HG02642 (cell line): ENCODE results near the gene CCT5.

Experiments
- ATAC-seq: cut with Tn5 transposase; IDR thresholded peaks from one replicate; pipeline ENCODE4 v1.9.1; 2021; ENCODE audit warnings: mild to moderate bottlenecking; ENCODE audit not compliant: unreplicated experiment, poor library complexity

The CCT5 gene

DNA sequence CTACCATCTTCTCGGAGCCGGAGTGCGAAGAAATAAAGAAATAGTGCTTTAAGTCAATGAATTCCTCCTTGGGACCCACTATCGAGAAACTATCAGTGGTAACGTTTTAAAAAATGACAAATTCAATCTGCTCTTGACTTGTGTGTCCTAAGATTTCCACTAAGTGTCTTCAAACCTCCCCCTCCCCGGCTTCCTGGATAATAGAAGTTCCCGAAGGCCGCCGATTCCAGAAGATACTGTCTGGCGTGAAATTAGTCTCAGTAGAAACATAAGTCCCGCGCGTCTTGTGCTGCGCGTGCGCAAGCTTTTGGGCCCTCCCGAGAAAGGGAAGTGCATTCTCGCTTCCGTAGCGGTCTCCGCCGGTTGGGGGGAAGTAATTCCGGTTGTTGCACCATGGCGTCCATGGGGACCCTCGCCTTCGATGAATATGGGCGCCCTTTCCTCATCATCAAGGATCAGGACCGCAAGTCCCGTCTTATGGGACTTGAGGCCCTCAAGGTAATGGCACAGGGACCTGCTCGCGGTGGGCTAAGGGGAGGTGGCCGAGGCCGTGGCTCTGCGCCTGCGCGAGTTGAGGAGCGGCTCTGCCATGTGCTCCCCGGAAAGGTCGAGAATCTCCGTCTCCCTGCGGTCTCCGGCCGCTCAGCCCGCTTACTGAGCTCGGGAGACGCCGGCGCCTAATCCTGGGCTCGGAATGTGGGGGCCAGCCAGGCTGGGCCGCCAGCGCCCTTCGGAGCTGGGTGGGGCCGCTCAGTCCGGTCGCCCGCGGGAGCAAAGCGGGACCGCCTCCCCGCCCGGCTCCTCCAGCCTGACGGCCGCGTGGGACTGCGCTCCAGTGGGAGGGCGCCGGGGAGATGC is at the start of gene CCT5:
Gene CCT5, plus strand, starts transcription at position 333 of the 858 bp plus-strand sequence. Its CDS starts 61 bp downstream, at position 394.
- peak; percentile 84 for ATAC-seq

DNA sequence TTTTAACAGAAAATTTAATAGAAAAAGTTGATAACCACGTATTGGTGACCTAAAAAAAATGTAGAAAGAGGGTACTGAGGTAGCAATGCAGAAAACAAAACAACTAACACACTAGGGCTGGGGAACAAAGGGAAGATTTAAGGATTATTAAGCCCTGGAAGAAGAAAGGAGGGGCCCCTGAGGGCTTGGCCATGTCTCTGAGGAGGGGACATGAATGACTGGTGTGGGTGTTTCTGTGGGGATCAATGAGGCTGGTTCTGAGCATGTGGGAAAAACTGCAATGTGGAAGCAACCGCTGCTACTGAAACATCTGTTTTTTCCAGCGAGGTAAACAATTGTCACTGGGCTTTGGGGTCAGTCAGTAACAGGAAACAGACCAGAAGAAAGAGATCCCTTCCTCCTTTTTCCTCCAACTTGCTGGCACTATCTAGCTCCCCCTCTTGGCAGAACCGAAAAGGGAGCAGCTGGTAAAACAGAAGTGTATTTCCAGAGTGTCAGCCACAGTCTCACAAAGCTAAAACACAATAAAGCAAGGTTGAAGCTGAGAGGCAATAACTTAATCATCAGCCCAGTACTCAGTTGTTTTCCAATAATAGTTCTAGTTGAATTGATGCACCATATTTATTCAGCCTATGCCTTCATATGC is 48.7 kb upstream of the CCT5 start:
- ATAC-seq, result no peak

DNA sequence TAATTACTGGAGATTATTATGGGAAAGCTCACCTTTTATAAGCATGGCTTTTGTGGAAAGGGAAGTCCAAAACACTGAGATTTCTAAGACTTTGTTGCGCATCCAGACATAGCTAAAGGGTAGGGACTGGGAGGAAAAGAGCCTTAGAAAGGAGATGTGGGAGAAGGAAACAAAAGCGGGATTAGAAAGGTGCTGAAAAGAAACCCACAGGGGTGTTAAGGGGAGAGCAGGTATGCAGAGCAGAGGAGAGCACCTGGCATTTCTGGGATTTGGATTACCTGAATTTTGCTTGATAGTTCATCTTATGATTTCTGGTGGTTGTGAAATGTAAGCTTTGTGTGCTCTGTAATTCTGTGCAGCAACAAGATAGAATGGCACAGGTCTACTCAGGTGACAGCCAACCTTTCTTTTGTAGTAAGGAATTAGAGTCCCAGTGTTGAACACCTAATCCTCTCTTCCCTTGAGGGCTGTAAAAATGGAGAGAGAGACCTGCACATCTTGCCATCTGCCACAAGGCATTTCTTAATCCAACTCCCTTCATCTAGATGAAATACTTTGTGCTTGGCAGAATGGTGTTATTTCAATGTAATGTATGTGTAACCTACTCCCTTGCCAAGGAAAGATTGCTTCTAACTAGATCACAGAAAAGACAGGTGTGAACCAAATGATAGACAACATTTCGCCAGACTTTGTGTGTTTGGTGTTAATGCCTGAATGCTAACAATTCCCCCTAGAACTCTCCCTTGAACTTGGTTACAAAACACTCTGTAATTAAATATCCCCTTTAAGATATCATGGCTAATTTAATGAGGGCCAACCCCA is 47.8 kb upstream of the CCT5 start:
- ATAC-seq, result no peak

DNA sequence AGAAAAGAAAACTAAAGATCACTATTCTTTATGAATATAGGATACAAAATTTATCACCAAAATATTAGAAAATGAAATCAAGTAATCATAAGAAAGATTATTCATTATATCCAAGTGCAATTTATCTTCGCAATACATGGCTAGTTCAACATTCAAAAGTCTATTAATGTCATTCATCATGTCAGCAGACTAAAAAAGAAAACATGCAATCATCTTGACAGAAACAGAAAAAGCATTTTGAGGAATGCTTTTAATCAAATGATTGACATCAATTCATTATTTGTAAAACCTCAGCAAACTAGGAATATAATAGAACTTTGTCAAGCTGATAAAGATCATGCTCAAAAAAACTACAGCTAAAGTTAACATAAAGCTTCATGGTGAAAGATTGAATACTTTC is 41.1 kb upstream of the CCT5 start:
- ATAC-seq, result no peak

DNA sequence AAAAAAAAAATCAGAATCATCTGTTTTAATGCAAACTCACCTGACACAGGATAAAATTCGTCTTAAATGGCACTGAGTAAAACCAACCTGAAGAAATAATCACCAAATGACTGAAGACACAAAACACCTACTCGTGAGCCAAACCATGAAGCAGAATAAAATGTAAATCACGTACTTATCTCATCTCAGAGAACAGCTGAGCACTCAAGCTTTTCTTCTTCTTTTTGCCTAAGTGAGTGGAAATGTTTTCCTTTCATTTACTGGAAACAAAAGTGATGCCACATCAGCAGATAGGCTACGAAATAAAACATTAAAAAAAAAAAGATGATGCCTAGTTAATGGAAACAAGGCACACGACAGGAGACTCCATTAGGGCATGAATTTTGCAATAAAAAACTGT is 36.8 kb upstream of the CCT5 start:
- no peak for ATAC-seq

DNA sequence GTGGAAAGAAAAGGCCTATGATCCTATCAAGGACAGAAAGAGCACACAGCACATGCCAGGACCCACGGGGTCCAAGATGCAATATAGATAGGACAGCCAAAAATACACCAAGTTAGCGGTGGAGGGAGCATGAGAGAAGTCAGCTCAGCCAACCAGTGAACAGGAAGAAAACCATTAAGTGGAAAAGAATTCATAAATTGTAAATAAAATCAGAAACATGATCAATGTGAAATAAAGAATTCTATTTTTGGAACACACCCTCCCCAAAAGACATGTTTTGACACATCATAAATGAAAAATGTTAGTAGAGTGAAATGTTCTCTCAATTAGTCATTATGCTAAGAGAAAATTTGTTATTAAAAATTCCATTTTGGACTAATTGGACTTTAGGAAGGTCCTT is 36.0 kb upstream of the CCT5 start:
- no peak for ATAC-seq

DNA sequence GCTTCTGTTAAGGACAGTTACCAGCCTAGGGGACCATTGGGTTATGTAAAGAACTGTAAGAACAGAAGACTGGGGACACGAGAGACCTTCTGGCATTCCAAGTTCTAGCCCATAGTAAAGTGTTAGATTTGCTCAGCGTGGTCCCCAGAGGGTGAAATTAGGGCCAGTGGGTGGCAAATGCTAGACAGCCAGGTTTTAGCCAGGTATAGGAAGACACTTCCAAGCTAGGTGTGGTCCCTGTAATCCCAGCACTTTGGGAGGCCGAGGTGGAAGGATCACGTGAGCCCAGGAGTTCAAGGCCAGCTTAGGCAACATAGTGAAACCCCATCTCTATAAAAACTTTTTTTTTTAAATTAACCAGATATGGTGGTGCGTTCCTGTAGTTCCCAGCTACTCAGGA is 34.7 kb upstream of the CCT5 start:
- ATAC-seq, result no peak

DNA sequence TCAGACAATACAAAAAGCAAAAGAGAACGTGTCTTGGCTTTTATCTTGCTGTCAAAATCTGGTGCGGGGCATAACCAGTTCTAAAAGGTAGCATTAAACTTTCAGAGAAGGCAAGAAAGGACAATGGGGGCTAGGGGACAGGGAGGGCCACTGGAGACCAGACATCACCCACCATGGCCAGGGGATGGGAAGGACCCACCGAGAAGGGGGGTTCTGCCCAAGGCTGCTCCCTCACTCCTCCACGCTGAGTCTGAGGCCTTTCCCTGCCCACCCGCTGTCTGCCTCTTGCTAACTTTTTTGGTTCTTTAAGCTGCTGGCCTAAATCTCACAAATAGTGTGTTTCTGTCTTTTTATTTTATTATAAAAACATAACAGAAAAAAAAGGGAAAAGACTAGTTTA is 34.0 kb upstream of the CCT5 start:
- ATAC-seq, result no peak

DNA sequence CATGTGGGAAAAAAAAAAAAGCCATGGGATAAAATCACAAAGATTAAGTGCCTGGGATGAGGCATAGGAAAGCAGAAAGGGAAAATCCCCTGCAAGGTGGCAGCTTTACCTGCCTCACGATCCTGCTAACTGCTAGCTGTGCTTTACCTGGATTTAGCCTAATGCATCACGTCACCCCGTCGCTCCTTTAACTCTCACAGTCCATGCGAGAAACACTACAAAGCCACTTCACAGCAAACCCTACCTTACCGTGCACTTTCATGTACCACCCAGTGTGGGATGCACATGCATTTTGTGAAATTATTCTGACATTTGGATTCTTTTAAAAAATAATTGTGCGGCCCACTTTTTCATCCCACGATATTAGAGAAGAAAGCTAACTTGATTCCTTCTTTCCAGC is 31.4 kb upstream of the CCT5 start:
- ATAC-seq, result no peak

DNA sequence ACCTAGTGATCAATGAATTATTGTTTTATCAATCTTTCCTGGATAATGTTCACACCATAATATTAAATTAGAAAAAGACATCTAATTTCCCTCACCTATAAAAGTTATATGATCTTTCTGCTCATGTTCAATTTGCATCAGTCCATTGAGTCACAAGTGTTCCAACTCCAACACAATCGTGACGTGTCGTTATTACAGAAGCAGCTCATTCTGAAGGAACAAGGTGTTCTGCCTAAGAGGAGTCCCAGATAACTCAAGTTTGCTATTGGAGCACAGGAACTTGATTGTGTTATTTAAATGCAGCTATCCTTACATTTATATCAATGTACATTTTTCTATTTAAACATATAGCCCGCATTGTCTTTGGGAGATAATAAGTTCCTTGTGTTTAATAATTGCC is 31.0 kb upstream of the CCT5 start:
- no peak for ATAC-seq

DNA sequence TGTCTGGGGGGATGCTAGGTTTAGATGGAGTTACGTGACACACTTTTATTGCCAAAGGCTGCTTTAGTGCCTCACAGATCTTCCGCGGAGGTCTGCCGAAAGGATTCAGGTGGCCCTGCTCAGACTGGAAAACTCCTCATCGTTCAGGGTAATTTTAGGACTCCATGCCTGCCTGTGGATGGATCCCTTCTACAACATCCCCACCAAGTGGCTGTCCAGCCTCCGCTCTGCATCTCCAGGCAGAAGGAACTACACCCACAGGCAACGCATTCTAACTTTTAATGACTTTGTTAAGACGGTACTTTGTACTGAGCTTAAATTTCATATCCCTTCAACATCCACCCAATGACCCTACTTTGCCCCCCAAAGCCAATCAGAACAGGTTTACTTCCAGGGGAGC is 29.8 kb upstream of the CCT5 start:
- ATAC-seq, result no peak

DNA sequence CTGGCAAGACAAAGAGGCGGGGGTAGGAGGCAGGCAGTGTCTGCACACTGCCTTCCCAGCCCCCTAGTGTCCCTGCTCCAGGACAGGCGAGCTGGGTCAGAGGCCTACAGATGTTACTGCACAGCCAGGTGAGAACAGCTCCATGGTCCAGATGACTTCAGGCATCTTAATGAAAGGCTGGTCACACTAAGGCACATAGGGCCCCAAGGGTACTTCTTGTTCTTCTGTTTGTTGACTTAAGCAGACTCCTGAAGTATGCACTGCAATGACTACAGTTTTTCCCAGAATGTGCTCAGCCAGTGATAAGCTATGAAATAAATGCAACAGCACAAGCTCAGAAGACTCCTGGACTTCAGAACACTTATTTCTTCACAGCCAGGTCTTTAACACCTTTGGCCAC is 27.8 kb upstream of the CCT5 start:
- ATAC-seq, result no peak

DNA sequence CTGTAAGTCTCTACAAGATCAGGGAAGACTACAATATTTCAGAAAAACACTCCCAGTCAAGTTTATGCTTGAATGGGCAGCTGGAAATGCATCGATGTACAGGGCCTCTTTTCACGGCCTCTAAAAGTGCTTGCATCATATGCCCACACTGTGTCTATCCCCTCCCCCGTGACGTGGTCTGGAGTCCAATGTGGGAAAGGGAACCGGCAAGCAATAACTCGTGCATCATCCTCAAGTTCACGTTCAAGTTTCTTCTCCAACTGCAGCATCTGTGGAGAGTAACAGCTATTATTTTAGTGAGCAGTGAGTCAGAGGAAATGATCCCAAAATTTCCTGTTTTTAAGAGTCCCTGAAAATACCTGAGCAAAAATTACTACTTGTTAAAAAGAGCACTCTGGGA is 22.7 kb upstream of the CCT5 start:
- ATAC-seq, result no peak

DNA sequence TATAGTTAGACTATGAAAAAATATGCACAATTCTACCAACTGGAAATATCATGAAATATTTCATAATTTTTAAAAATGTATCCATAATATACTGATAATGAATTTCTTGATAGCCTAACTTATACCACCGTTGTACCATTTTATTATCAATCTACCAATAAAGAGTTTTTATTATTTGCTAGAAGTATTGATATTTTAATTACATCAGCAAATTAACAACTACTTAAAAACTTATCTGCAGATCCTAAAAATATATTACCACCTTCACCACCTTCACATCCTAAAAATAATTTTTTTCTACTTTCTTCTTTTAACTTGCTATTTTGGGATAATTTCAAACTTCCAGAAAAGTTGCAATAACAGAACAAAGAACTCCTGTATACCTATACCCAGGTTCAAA is 21.8 kb upstream of the CCT5 start:
- no peak for ATAC-seq

DNA sequence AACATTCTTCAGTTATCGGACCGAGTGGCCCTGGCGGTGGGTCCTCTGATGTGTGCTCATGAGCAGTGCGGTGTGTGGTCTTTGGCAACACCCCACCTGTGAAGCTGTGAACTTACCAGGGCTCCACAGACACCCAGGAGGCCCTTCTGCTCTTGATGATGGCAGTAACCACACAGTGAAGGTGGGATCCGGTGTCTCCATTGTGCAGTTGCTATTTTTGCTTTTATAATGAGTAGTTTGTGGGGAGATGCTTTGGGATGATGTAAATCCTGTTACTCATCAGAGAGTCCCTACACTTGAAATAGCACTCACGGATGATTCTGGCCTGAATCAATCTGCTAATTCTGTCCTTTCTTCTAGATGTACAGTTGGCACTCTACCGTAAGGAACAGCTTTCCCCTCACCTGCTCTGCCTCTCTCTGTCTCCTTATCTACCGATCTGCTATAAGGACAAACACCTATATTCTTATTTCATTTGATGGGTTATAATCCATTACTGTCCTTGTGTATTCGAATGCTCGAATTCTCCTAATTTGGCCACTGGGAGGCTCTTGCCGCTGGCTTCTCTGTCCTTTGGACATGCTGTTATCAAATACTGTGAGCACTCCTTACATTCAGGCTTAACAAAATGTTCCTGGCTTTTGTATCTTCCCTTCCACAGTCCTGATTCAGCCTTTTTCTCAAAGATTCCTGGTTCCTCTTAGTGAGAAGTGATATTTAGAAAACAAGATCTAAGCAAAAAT is 20.6 kb upstream of the CCT5 start:
- no peak for ATAC-seq

DNA sequence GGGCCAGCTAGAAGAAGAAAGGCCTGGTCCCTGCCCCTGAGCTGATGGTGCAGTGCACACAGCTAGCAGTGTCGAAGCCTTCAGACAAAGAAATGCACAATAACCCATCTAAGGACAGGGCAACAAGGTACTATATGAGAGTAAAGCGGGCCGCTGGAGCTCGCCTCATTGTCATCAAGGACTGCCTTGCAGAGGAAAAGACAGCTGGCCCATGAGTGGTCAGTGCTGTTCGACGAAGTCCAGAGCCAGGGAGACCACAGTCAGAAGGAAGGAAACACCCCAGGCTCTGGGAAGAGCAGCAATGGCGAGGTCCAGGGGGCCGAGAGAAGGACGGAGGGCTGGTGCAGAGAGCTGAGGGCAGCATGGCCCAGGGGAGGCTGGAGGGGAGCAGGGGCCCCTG is 17.7 kb upstream of the CCT5 start:
- ATAC-seq, result no peak

DNA sequence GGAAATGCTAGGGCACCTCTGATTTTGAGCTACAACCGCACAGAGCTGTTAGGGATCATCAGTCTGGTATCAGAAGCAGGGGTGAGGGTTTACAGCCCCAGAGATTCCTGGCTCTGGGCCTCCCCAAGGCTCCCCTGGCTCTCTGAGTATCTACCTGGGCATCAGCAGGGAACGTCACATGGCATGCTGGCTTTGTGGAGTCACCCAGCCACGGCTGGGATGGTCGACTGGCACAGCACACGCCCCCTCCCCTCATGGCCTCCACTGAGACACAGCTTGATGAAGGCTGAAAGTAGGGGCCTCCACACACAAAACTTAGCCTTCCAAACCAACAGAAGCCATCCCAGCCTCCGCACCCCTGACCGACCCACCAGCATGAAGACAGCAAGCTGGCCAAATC is 17.1 kb upstream of the CCT5 start:
- no peak for ATAC-seq

DNA sequence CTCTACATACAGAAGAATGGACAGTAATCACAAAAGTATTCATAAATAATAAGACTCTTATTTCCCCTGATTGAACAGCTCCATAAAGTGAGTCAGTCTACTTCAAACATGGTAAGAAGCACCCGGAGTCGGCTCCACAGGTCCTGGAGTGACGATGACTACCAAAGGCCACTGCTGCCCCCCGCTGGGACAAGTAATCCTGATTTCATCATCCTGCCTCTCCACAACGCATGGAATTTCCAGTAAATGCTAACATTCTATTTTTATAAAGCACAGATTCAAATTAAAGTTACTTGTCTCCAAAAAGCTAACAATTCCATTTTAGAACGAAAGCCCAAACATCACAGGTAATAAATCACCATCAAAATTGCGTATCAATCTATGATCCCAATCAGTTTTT is 16.6 kb upstream of the CCT5 start:
- ATAC-seq, result no peak

DNA sequence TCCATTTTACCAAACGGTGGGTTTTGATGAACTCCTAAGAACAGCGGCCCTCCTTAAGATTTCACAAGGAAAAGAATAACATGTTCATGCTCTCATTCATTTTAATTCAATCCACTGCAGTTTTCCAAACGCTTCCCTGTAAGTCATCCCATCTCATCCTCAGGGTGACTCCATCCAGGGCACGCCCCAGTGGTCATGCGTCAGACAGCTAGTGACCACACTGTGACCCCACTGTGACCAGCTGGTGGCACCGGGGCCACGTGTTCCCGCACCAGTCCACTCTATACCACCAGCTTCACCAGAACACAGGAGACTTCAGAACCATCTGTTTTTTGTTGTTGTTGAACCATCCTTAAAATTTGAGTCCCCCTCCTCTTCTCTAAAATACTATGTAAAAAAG is 14.7 kb upstream of the CCT5 start:
- no peak for ATAC-seq

DNA sequence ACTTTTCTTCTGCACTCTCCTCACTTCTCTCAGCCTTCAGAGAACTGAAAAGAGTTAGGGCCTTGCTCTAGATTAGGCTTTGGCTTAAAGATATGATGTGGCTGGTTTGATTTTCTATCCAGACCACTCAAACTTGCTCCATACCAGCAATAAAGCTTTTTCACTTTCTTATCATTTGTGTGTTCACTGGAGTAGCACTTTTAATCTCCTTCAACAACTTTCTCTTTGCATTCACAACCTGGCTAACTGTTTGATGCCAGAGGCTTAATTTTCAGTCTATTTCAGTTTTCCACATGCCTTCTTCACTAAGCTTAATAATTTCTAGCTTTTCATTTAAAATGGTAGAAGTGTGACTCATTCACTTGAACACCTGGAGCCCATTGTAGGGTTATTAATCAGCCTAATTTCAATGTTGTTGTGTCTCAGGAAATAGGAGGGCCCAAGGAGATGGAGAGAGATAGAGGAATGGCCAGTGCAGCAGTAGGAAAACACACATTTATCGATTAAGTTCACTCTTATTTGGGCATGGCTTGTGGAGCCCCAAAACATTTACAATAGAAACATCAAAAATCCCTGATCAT is 6.3 kb upstream of the CCT5 start:
- ATAC-seq, result peak; percentile 45
